ENCODE results near the gene NAPEPLD.

DNA sequence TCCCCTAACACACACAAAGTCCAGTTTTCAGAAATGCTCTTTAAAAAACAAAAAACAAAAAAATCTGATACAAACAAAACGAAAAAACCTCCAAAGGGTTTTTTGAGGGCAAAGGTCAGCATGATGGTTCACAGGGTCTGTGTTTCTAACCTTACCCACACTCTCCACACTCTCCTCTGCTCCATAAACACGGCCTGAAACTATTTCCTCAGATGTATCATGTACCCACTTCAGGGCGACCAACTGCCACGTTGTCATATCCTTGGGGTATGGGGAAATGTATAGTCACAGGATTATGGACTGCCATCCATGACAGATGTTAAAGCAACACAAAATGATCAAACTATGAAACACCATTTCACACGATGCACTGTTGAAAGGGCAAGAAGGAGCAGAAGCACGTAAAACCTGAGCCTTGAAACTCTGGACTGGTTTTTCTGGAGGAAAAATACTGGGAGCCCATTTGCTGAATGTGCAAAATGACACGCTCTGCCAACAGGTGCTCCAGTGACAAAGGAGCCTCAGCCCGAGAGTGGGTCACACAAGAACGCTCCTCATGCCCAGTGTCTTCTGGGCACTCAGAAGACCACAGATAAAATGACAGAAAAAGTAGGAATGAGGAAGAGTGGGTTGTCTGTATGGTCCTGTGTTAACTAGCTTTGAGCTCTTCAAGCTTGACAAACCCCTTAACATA lies 15.8 kb downstream of the NAPEPLD start:
- TF ChIP-seq, protein P1, sequence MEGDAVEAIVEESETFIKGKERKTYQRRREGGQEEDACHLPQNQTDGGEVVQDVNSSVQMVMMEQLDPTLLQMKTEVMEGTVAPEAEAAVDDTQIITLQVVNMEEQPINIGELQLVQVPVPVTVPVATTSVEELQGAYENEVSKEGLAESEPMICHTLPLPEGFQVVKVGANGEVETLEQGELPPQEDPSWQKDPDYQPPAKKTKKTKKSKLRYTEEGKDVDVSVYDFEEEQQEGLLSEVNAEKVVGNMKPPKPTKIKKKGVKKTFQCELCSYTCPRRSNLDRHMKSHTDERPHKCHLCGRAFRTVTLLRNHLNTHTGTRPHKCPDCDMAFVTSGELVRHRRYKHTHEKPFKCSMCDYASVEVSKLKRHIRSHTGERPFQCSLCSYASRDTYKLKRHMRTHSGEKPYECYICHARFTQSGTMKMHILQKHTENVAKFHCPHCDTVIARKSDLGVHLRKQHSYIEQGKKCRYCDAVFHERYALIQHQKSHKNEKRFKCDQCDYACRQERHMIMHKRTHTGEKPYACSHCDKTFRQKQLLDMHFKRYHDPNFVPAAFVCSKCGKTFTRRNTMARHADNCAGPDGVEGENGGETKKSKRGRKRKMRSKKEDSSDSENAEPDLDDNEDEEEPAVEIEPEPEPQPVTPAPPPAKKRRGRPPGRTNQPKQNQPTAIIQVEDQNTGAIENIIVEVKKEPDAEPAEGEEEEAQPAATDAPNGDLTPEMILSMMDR (tag by site-specific recombination; IDR thresholded peaks at IDR 0.05), result no peak
- TF ChIP-seq BCL11B (tag by site-specific recombination; IDR thresholded peaks at IDR 0.05; ENCODE audit: low read depth), result no peak
- TF ChIP-seq ZFP69B (tag by site-specific recombination; IDR thresholded peaks at IDR 0.05), result no peak
- no peak for TF ChIP-seq ZEB2 (tag by site-specific recombination; IDR thresholded peaks at IDR 0.05)
- TF ChIP-seq ZNF274 (IDR thresholded peaks at IDR 0.05; ENCODE audit: low read length), result no peak
- TF ChIP-seq ZNF274 (tag by site-specific recombination; IDR thresholded peaks at IDR 0.05; ENCODE audit: borderline replicate concordance), result no peak
- no peak for TF ChIP-seq ZNF394 (tag by site-specific recombination; IDR thresholded peaks at IDR 0.05; ENCODE audit: borderline replicate concordance)
- no peak for TF ChIP-seq KLF16 (tag by site-specific recombination; IDR thresholded peaks at IDR 0.05)
- no peak for TF ChIP-seq SALL2 (tag by site-specific recombination; IDR thresholded peaks at IDR 0.05; ENCODE audit: borderline replicate concordance)
- TF ChIP-seq ZNF544 (tag by site-specific recombination; IDR thresholded peaks at IDR 0.05), result no peak
- no peak for TF ChIP-seq ZFP3 (tag by site-specific recombination; IDR thresholded peaks at IDR 0.05; ENCODE audit: low read depth)
- TF ChIP-seq ZNF23 (tag by site-specific recombination; IDR thresholded peaks at IDR 0.05; ENCODE audit: borderline replicate concordance), result no peak

Data from HEK293 (cell line).